CD4-positive, alpha-beta T cell (primary cell): ENCODE measurements around the gene SIGLEC11. TPM values are rescaled to one million over a fixed set of nuclear protein-coding genes. Genes with fewer than 3 reads are reported as not detected.

ENCODE experiments used
- ATAC-seq: fragments of 200-7000 bp; cut with Tn5 transposase; one replicate; pipeline ENCODE4 v1.10.0; 2022; ENCODE audit warnings: mild to moderate bottlenecking; ENCODE audit not compliant: poor library complexity
- CTCF ChIA-PET: fragments of 350-600 bp; sonication (Branson Sonifier 250); formaldehyde crosslinking; loops from one replicate; lab custom pipeline; 2021; ENCODE audit warnings: antibody characterized with exemption, inconsistent platforms; lab: Charles Lee
- POLR2A ChIA-PET: fragments of 350-600 bp; sonication (Branson Sonifier 250); formaldehyde crosslinking; loops from one replicate; lab custom pipeline; 2021; ENCODE audit warnings: antibody characterized with exemption, inconsistent platforms; lab: Charles Lee
- DNase-seq, 14 experiments: peaks; one replicate each; pipeline ENCODE4 v3.0.0-alpha.2; 2013 to 2020; ENCODE audit warnings: mixed read lengths in 2 of 14
- H3K27ac ChIP-seq, 2 donors: one replicate each; pipeline versions ENCODE4 v1.5.1 to v1.7.0; 2013; ENCODE audit warnings: low read length in 2 of 2, low read depth in 1 of 2, mild to moderate bottlenecking in 1 of 2
- H3K27me3 ChIP-seq, 2 experiments: 1 replicate in 1 of 2; 2 replicates in 1 of 2; pipeline versions ENCODE4 v1.6.1 to v1.7.0; 2013; ENCODE audit warnings: low read length in 2 of 2, control low read depth in 1 of 2, mild to moderate bottlenecking in 1 of 2, moderate library complexity in 1 of 2; ENCODE audit not compliant: insufficient read depth in 2 of 2, control insufficient read depth in 1 of 2
- H3K36me3 ChIP-seq: one replicate; pipeline ENCODE4 v1.6.1; 2013; ENCODE audit warnings: low read length, control low read depth; ENCODE audit not compliant: insufficient read depth
- H3K4me1 ChIP-seq: one replicate; pipeline ENCODE4 v1.6.1; 2013; ENCODE audit warnings: low read length, control low read depth; ENCODE audit not compliant: insufficient read depth
- H3K4me3 ChIP-seq: one replicate; pipeline ENCODE4 v1.5.1; 2013; ENCODE audit warnings: mild to moderate bottlenecking, low read length, moderate library complexity
- H3K9me3 ChIP-seq, 2 experiments: 1 replicate in 1 of 2; 2 replicates in 1 of 2; pipeline versions ENCODE4 v1.6.1 to v1.7.0; 2013; ENCODE audit warnings: low read length in 2 of 2, mild to moderate bottlenecking in 2 of 2, control low read depth in 1 of 2, moderate library complexity in 1 of 2; ENCODE audit not compliant: control insufficient read depth in 1 of 2, insufficient read depth in 1 of 2
- H3K27ac Mint-ChIP-seq: one replicate; pipeline ENCODE4 v1.8.0; 2020; ENCODE audit warnings: mixed read lengths
- H3K27me3 Mint-ChIP-seq: one replicate; pipeline ENCODE4 v1.8.0; 2021; ENCODE audit warnings: mixed read lengths
- H3K36me3 Mint-ChIP-seq: one replicate; pipeline ENCODE4 v1.8.0; 2021; ENCODE audit warnings: low read depth, mixed read lengths
- H3K4me1 Mint-ChIP-seq: one replicate; pipeline ENCODE4 v1.8.0; 2021; ENCODE audit warnings: low read depth, mixed read lengths
- H3K4me3 Mint-ChIP-seq: one replicate; pipeline ENCODE4 v1.8.0; 2020; ENCODE audit warnings: mild to moderate bottlenecking, mixed read lengths
- H3K9me3 Mint-ChIP-seq: one replicate; pipeline ENCODE4 v1.8.0; 2020; ENCODE audit warnings: mixed read lengths
- CTCF ChIP-seq: fragments of 200-600 bp; IDR thresholded peaks from one replicate; pipeline ENCODE4 v1.8.0; 2022; ENCODE audit warnings: antibody characterized with exemption, mild to moderate bottlenecking
- intact Hi-C, 2 experiments: fragments of 100-400 bp; cut with DNase I in 1 of 2; cut with micrococcal nuclease in 1 of 2; formaldehyde crosslinking; loops; one replicate each; pipeline versions ENCODE4 v1.15.1 to v1.9.0; 2023 to 2025; cut with DNase I, micrococcal nuclease
- total RNA-seq, 174 experiments: library from RNA in 2 of 174; stranded (reverse) in 2 of 174; gene quantifications; one replicate each; pipeline ENCODE4 v1.2.3 and lab custom pipeline; 2021 to 2026

The SIGLEC11 gene
- total RNA-seq, 2 experiments from 2014 or later, result 0.08 TPM; not detected in 1

GRCh38 chr19:49976496-49976895 lies 15.5 kb upstream of the SIGLEC11 start:
- Histone ChIP-seq H3K27ac (no peak overlapping the region), H3K4me3 (no peak overlapping the region), H3K9me3 (no peaks in the 10 kb centered on the region), H3K4me1 (no peaks in the 10 kb centered on the region), H3K27me3 (no peaks in the 10 kb centered on the region), H3K36me3 (peaks cover 47% of the 10 kb centered on the region)
- ChIA-PET CTCF (no interaction called here), POLR2A (interaction anchor here (1.2 kb wide), 1 partner anchor 10 kb away, joined by 3 read pairs; no protein-coding TSS in a partner anchor)
- no peak for TF ChIP-seq CTCF
- intact Hi-C loops, result no loop called here
- Mint-ChIP-seq H3K27ac (no peak overlapping the region), H3K4me1 (no peaks in the 10 kb centered on the region), H3K36me3 (peaks cover 38% of the 10 kb centered on the region), H3K27me3 (no peaks in the 10 kb centered on the region), H3K9me3 (no peaks in the 10 kb centered on the region), H3K4me3 (no peak overlapping the region)
- ATAC-seq (no peak), DNase-seq (no peak)

- no peak for TF ChIP-seq CTCF
- Mint-ChIP-seq H3K4me3 (no peak overlapping the region), H3K27me3 (no peaks in the 10 kb centered on the region), H3K9me3 (no peaks in the 10 kb centered on the region), H3K4me1 (no peaks in the 10 kb centered on the region), H3K27ac (no peak overlapping the region), H3K36me3 (peaks cover 25% of the 10 kb centered on the region)
- H3K36me3 ChIP-seq, result peaks cover 40% of the 10 kb centered on the region
- no peak for DNase-seq
- H3K9me3 ChIP-seq, result no peaks in the 10 kb centered on the region
- H3K4me3 ChIP-seq, result no peak overlapping the region
- CTCF ChIA-PET, result no interaction called here
- intact Hi-C loops, result no loop called here
- no peak overlapping the region for H3K27ac ChIP-seq
- POLR2A ChIA-PET, result no interaction called here
- ATAC-seq, result no peak
- H3K27me3 ChIP-seq, result no peaks in the 10 kb centered on the region
- no peaks in the 10 kb centered on the region for H3K4me1 ChIP-seq
These were observed 14.1 kb upstream of the SIGLEC11 start for GRCh38 chr19:49975051-49975450.

- peaks cover 0 to 4% of the 10 kb centered on the region in 2 experiments for H3K27me3 ChIP-seq
- intact Hi-C loops, result no loop called here
- no peak for TF ChIP-seq CTCF
- Mint-ChIP-seq H3K27ac (no peak overlapping the region), H3K4me1 (no peaks in the 10 kb centered on the region), H3K9me3 (no peaks in the 10 kb centered on the region), H3K27me3 (no peaks in the 10 kb centered on the region), H3K36me3 (peaks cover 24% of the 10 kb centered on the region), H3K4me3 (no peak overlapping the region)
- CTCF ChIA-PET, result no interaction called here
- H3K27ac ChIP-seq, result no peak overlapping the region
- POLR2A ChIA-PET, result no interaction called here
- no peaks in the 10 kb centered on the region for H3K4me1 ChIP-seq
- H3K4me3 ChIP-seq, result no peak overlapping the region
- DNase-seq (peak in 1 of 14 experiments; percentile 15), ATAC-seq (no peak)
- no peaks in the 10 kb centered on the region for H3K9me3 ChIP-seq
- peaks cover 35% of the 10 kb centered on the region for H3K36me3 ChIP-seq
These were observed 13.0 kb upstream of the SIGLEC11 start for GRCh38 chr19:49973987-49974386.
